Parathyroid adenoma (tissue), 2 donors: Measurements from ENCODE around the gene LPCAT1.

Experiments
- H2AFZ ChIP-seq: fragments of 300-600 bp; sonication (generic); one replicate; pipeline ENCODE4 v1.7.0; 2017; ENCODE audit warnings: antibody characterized with exemption, mild to moderate bottlenecking
- H3K27ac ChIP-seq: fragments of 300-600 bp; sonication (generic); one replicate; pipeline ENCODE4 v1.7.0; 2017
- H3K27me3 ChIP-seq: fragments of 300-600 bp; sonication (generic); one replicate; pipeline ENCODE4 v1.7.0; 2017; ENCODE audit warnings: low read length; ENCODE audit not compliant: control insufficient read depth, insufficient read depth
- H3K36me3 ChIP-seq: fragments of 300-600 bp; sonication (generic); one replicate; pipeline ENCODE4 v1.7.0; 2017; ENCODE audit warnings: low read length; ENCODE audit not compliant: control insufficient read depth, insufficient read depth
- H3K4me1 ChIP-seq: fragments of 300-600 bp; sonication (generic); one replicate; pipeline ENCODE4 v1.7.0; 2017; ENCODE audit warnings: control low read depth
- H3K4me2 ChIP-seq: fragments of 300-600 bp; sonication (generic); one replicate; pipeline ENCODE4 v1.7.0; 2017; ENCODE audit warnings: low read length
- H3K4me3 ChIP-seq: fragments of 300-600 bp; sonication (generic); one replicate; pipeline ENCODE4 v1.7.0; 2017; ENCODE audit warnings: low read depth, low read length
- H3K79me2 ChIP-seq: fragments of 300-600 bp; sonication (generic); one replicate; pipeline ENCODE4 v1.7.0; 2017; ENCODE audit warnings: control low read depth
- H3K9ac ChIP-seq: fragments of 300-600 bp; sonication (generic); one replicate; pipeline ENCODE4 v1.7.0; 2017; ENCODE audit warnings: mild to moderate bottlenecking
- H3K9me3 ChIP-seq: fragments of 300-600 bp; sonication (generic); one replicate; pipeline ENCODE4 v1.7.0; 2017; ENCODE audit warnings: low read length; ENCODE audit not compliant: control insufficient read depth
- CTCF ChIP-seq: fragments of 300-600 bp; sonication (generic); IDR thresholded peaks from one replicate; pipeline ENCODE4 v1.7.0; 2017; ENCODE audit warnings: antibody characterized with exemption, mild to moderate bottlenecking
- donor health status: primary hyperparathyroidism.

The LPCAT1 gene

GRCh38 chr5:1449081-1449630 lies 74.6 kb downstream of the LPCAT1 start:
- Histone ChIP-seq H3K4me1 (no peaks in the 10 kb centered on the region), H3K79me2 (no peaks in the 10 kb centered on the region), H3K9ac (no peak overlapping the region), H2AFZ (no peak overlapping the region), H3K36me3 (no peaks in the 10 kb centered on the region), H3K9me3 (no peaks in the 10 kb centered on the region), H3K27me3 (peaks cover 6% of the 10 kb centered on the region), H3K4me2 (no peak overlapping the region), H3K4me3 (no peak overlapping the region), H3K27ac (no peak overlapping the region)
- TF ChIP-seq CTCF = no peak

GRCh38 chr5:1448511-1449011 lies 75.2 kb downstream of the LPCAT1 start:
- Histone ChIP-seq H3K4me1 (no peaks in the 10 kb centered on the region), H3K9ac (no peak overlapping the region), H3K27ac (no peak overlapping the region), H3K9me3 (no peaks in the 10 kb centered on the region), H3K4me3 (no peak overlapping the region), H3K36me3 (no peaks in the 10 kb centered on the region), H3K4me2 (no peak overlapping the region), H3K27me3 (peaks cover 8% of the 10 kb centered on the region), H3K79me2 (no peaks in the 10 kb centered on the region), H2AFZ (no peak overlapping the region)
- no peak for TF ChIP-seq CTCF

- no peaks in the 10 kb centered on the region for H3K79me2 ChIP-seq
- no peak overlapping the region for H3K4me3 ChIP-seq
Observed at GRCh38 chr5:1447671-1448361, 75.9 kb downstream of the LPCAT1 start.

GRCh38 chr5:1446602-1447343 lies 77.0 kb downstream of the LPCAT1 start:
- Histone ChIP-seq H3K4me2 (no peak overlapping the region), H3K4me3 (no peak overlapping the region), H3K9ac (no peak overlapping the region), H3K36me3 (no peaks in the 10 kb centered on the region), H3K27me3 (peaks cover 13% of the 10 kb centered on the region), H3K4me1 (no peaks in the 10 kb centered on the region), H3K79me2 (no peaks in the 10 kb centered on the region), H3K27ac (no peak overlapping the region), H2AFZ (no peak overlapping the region), H3K9me3 (no peaks in the 10 kb centered on the region)
- no peak for TF ChIP-seq CTCF

More at GRCh38 chr5:1447671-1448361, 75.9 kb downstream of the LPCAT1 start:
- Histone ChIP-seq H3K9me3 (no peaks in the 10 kb centered on the region), H3K4me2 (no peak overlapping the region), H3K9ac (no peak overlapping the region), H3K27ac (no peak overlapping the region), H3K27me3 (peaks cover 13% of the 10 kb centered on the region), H3K4me1 (no peaks in the 10 kb centered on the region), H2AFZ (no peak overlapping the region), H3K36me3 (no peaks in the 10 kb centered on the region)
- TF ChIP-seq CTCF = no peak
